ENCODE results near the gene MYD88. TPM values are rescaled to one million over a fixed set of nuclear protein-coding genes. Genes with fewer than 3 reads are reported as not detected.
"Not testable (repeated sequence)": the region's sequence is repeated elsewhere in the genome, so short reads cannot be mapped to it uniquely, and the experiment has no call there.

Gene MYD88
- total RNA-seq, 2 experiments from 2014 or later = 29.3 to 31.8 TPM

DNA sequence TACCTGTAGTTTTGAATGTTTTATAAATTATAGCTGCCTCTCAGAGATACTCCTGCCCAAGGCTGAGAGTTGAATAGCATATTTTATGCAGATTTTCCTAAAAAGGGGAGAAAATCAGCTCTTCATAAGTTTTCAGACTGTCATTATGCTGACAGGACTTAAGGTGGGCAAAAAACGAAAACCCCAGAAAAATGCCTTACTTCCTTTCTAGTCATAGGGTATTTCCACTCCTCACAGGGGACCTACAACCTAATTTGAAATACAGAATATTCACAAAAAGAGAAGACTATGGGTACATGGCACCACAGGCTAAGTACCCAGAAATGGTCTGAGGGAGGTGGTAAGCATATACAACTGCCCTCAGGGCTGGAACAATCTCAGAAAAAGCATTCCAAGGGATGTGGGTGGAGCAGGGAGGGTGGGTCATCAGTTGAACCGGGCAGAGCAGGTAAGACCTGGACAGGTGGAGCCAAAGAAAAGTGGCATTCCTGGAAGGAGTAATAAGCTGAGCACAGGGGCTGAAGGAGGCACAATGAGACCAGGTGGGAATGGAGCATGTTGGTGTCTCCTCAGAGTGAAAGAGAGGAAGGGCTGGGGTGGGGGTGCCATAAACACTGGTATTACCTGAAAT lies 16.3 kb downstream of the MYD88 start:
- TF ChIP-seq, protein P1, sequence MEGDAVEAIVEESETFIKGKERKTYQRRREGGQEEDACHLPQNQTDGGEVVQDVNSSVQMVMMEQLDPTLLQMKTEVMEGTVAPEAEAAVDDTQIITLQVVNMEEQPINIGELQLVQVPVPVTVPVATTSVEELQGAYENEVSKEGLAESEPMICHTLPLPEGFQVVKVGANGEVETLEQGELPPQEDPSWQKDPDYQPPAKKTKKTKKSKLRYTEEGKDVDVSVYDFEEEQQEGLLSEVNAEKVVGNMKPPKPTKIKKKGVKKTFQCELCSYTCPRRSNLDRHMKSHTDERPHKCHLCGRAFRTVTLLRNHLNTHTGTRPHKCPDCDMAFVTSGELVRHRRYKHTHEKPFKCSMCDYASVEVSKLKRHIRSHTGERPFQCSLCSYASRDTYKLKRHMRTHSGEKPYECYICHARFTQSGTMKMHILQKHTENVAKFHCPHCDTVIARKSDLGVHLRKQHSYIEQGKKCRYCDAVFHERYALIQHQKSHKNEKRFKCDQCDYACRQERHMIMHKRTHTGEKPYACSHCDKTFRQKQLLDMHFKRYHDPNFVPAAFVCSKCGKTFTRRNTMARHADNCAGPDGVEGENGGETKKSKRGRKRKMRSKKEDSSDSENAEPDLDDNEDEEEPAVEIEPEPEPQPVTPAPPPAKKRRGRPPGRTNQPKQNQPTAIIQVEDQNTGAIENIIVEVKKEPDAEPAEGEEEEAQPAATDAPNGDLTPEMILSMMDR (IDR thresholded peaks at IDR 0.05) = no peak
- Mint-ChIP-seq H3K27ac (peak overlapping the region; percentile 74), H3K27me3 (no peaks in the 10 kb centered on the region), H3K4me3 (no peak overlapping the region), H3K4me1 (ENCODE audit: low read depth) (peaks cover 41% of the 10 kb centered on the region), H3K36me3 (ENCODE audit: low read depth) (no peaks in the 10 kb centered on the region), H3K9me3 (no peaks in the 10 kb centered on the region)
- DNase-seq (no peak), ATAC-seq (peak; percentile 67)
- POLR2A ChIA-PET = interaction anchor here (1.3 to 4.8 kb wide), 3 partner anchors 10 to 46 kb away, joined by 3 to 29 read pairs (median 16); partner anchors contain the start of gene OXSR1
- CTCF ChIA-PET = interaction anchor here (1.9 to 4.3 kb wide), 3 partner anchors 9 to 192 kb away, joined by 5 to 21 read pairs (median 5); partner anchors contain the start of genes OXSR1 and XYLB
- intact Hi-C loops (cut with micrococcal nuclease) = no loop called here

DNA sequence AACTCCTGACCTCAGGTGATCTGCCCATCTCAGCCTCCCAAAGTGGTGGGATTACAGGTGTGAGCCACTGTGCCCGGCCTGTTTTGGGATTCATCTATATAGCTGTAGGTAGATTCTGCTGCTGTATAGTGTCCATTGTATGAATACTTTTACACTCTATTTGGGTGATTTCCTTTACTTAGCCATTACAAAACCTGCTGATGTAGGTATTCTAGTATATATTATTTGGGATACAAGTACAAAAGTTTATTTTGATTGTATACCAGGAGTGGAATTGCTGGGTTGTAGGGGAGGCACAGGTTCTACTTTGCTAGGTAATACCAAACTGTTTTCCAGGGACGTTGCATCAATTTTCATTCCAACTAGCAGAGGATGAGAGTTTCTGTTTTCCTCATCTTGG lies 17.4 kb downstream of the MYD88 start:
- Mint-ChIP-seq H3K9me3 (no peaks in the 10 kb centered on the region), H3K4me1 (ENCODE audit: low read depth) (peaks cover 38% of the 10 kb centered on the region), H3K27me3 (no peaks in the 10 kb centered on the region), H3K36me3 (ENCODE audit: low read depth) (no peaks in the 10 kb centered on the region), H3K4me3 (no peak overlapping the region), H3K27ac (no peak overlapping the region)
- TF ChIP-seq, protein P1 (IDR thresholded peaks at IDR 0.05) = no peak
- ATAC-seq = no peak
- intact Hi-C loops (cut with micrococcal nuclease) = no loop called here
- no peak for DNase-seq
- POLR2A ChIA-PET = interaction anchor here (3.4 to 4.8 kb wide), 2 partner anchors 9 to 16 kb away, joined by 16 to 29 read pairs; partner anchors contain the start of gene OXSR1
- CTCF ChIA-PET = interaction anchor here (2.0 to 4.3 kb wide), 2 partner anchors 8 to 191 kb away, joined by 5 to 21 read pairs; partner anchors contain the start of genes OXSR1 and XYLB

DNA sequence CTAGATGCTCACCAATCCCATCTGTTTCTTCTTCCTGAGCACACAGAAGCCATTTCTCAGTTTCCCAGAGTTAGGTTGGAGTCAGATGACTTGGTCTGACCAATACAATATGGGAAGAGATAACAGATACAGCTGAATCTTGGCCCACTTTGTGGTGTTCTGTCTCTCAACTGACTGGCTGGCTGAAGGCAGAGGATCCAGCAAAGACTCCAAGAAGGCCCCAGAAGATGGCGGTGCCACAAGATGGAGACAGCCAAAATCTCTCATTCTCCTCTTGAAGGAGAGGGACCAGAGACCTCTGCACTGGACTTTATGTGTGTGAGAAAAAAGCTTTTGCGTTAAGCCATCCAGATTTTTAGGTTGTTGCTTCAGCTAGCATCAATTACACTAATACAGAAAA lies 18.7 kb downstream of the MYD88 start:
- POLR2A ChIA-PET = interaction anchor here (0.7 to 4.8 kb wide), 2 partner anchors 8 to 58 kb away, joined by 3 to 29 read pairs; partner anchors contain the start of gene OXSR1
- Mint-ChIP-seq H3K9me3 (no peaks in the 10 kb centered on the region), H3K27me3 (no peaks in the 10 kb centered on the region), H3K4me3 (no peak overlapping the region), H3K4me1 (ENCODE audit: low read depth) (peaks cover 25% of the 10 kb centered on the region), H3K27ac (no peak overlapping the region), H3K36me3 (ENCODE audit: low read depth) (no peaks in the 10 kb centered on the region)
- DNase-seq (no peak), ATAC-seq (no peak)
- intact Hi-C loops (cut with micrococcal nuclease) = no loop called here
- TF ChIP-seq, protein P1 (IDR thresholded peaks at IDR 0.05) = no peak
- CTCF ChIA-PET = no interaction called here

DNA sequence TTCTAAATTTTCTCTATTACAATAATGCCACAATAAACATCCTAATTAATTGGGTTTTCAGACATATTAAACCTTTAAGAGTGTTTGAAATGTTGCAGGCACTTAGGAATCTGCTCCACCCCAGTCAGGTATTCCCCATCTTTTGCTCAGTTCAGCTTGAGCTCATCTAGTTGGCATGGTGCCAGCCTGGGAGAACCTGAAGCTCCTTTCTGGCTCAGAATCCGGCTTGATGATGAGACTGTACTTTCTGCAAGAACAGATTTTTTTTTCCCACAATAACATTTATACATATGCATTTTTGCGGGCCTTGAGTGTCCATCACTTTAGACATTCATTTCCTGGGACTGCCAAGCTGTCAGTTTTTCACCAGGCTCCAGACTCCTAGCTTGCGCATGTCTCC lies 19.1 kb downstream of the MYD88 start:
- ChIA-PET CTCF (no interaction called here), POLR2A (interaction anchor here (0.8 kb wide), 1 partner anchor 12 kb away, joined by 3 read pairs; no protein-coding TSS in a partner anchor)
- ATAC-seq (no peak), DNase-seq (no peak)
- H3K4me1 Mint-ChIP-seq (ENCODE audit: low read depth) = peaks cover 23% of the 10 kb centered on the region
- H3K4me3 Mint-ChIP-seq = no peak overlapping the region
- TF ChIP-seq, protein P1 (IDR thresholded peaks at IDR 0.05) = no peak
- no peak overlapping the region for H3K27ac Mint-ChIP-seq
- H3K9me3 Mint-ChIP-seq = no peaks in the 10 kb centered on the region
- H3K36me3 Mint-ChIP-seq (ENCODE audit: low read depth) = no peaks in the 10 kb centered on the region
- intact Hi-C loops (cut with micrococcal nuclease) = no loop called here
- H3K27me3 Mint-ChIP-seq = no peaks in the 10 kb centered on the region

DNA sequence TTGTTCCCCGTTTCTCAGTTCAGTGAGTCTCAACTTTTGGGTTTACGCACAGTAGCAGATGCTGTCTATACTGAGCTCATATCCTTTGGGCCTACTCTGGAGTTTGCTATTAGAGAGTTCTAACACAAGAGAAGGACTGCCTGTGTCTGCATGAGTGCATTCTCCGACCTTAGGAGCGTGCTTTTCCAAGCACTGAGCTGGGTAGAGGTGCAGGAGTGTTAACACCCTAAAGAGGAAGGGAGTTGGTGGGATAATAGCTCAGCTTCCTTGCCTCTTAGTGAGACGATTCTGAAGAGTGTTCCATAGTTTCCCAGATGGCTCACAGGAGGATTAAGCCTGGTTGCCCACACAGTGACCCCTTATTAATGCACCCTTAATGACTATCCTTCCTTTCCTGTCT lies 20.0 kb downstream of the MYD88 start:
- Mint-ChIP-seq H3K4me3 (no peak overlapping the region), H3K27me3 (no peaks in the 10 kb centered on the region), H3K4me1 (ENCODE audit: low read depth) (peaks cover 22% of the 10 kb centered on the region), H3K27ac (no peak overlapping the region), H3K36me3 (ENCODE audit: low read depth) (no peaks in the 10 kb centered on the region), H3K9me3 (no peaks in the 10 kb centered on the region)
- no peak for DNase-seq
- POLR2A ChIA-PET = interaction anchor here (0.8 kb wide), 1 partner anchor 11 kb away, joined by 3 read pairs; no protein-coding TSS in a partner anchor
- intact Hi-C loops (cut with micrococcal nuclease) = no loop called here
- no peak for ATAC-seq
- CTCF ChIA-PET = no interaction called here
- TF ChIP-seq, protein P1 (IDR thresholded peaks at IDR 0.05) = no peak

DNA sequence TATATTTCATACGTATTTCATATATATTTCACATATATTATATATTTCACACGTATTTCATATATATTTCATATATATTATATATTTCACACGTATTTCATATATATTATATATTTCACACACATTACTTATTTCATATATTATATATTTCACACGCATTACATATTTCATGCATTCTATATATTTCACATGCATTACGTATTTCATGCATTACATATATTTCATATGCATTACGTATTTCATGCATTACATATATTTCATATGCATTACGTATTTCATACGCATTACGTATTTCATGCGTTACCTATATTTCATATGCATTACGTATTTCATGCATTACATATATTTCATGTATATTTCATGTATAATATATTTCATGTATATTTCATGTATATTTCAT lies 22.2 kb downstream of the MYD88 start:
- intact Hi-C loops (cut with micrococcal nuclease); CTCF ChIA-PET; POLR2A ChIA-PET; H3K4me3 Mint-ChIP-seq; ATAC-seq; H3K27me3 Mint-ChIP-seq; H3K9me3 Mint-ChIP-seq; DNase-seq; H3K36me3 Mint-ChIP-seq (ENCODE audit: low read depth); H3K27ac Mint-ChIP-seq: not testable (repeated sequence)
- peaks cover 11% of the 10 kb centered on the region for H3K4me1 Mint-ChIP-seq (ENCODE audit: low read depth)
